Fibroblast of lung (primary cell): ENCODE data around the gene PHF14. TPM values are rescaled to one million over a fixed set of nuclear protein-coding genes. Genes with fewer than 3 reads are reported as not detected.

ENCODE experiments used
- DNase-seq, 2 donors: peaks; one replicate each; pipeline versions ENCODE4 v3.0.0 to v3.0.0-alpha.2; 2010; ENCODE audit warnings: low read depth in 2 of 2
- H2AFZ ChIP-seq: 2 replicates; pipeline ENCODE4 v1.5.1; 2012; ENCODE audit warnings: low read length, control low read depth, inconsistent platforms
- H3K27ac ChIP-seq: 2 replicates; pipeline ENCODE4 v1.5.1; 2011; ENCODE audit warnings: low read length, control low read depth; ENCODE audit not compliant: insufficient read depth
- H3K27me3 ChIP-seq: 2 replicates; pipeline ENCODE4 v1.5.1; 2011; ENCODE audit warnings: mild to moderate bottlenecking, low read length; ENCODE audit not compliant: control insufficient read depth, insufficient read depth
- H3K36me3 ChIP-seq: 2 replicates; pipeline ENCODE4 v1.5.1; 2011; ENCODE audit warnings: low read length; ENCODE audit not compliant: control insufficient read depth, insufficient read depth
- H3K4me1 ChIP-seq: 2 replicates; pipeline ENCODE4 v1.5.1; 2011; ENCODE audit warnings: low read length; ENCODE audit not compliant: control insufficient read depth, insufficient read depth; ENCODE audit errors: extremely low read depth
- H3K4me2 ChIP-seq: 2 replicates; pipeline ENCODE4 v1.5.1; 2011; ENCODE audit warnings: low read length, control low read depth; ENCODE audit not compliant: insufficient read depth; ENCODE audit errors: extremely low read depth
- H3K4me3 ChIP-seq, 4 experiments: fragments of 200-600 bp in 1 of 4; sonication (generic) in 1 of 4; replicated peaks in 1 of 4; 2 replicates each; pipeline ENCODE4 v1.5.1; 2011 to 2016; ENCODE audit warnings: low read length in 4 of 4, low read depth in 3 of 4, mild to moderate bottlenecking in 3 of 4, control low read depth in 2 of 4, inconsistent platforms in 1 of 4, mixed read lengths in 1 of 4; ENCODE audit not compliant: insufficient read depth in 1 of 4; ENCODE audit errors: control extremely low read depth in 1 of 4
- H3K79me2 ChIP-seq: 2 replicates; pipeline ENCODE4 v1.5.1; 2012; ENCODE audit warnings: mild to moderate bottlenecking, low read length, inconsistent platforms; ENCODE audit not compliant: control insufficient read depth, insufficient read depth
- H3K9ac ChIP-seq: 2 replicates; pipeline ENCODE4 v1.5.1; 2011; ENCODE audit warnings: mild to moderate bottlenecking, low read length, control low read depth; ENCODE audit not compliant: insufficient read depth
- H3K9me3 ChIP-seq: 2 replicates; pipeline ENCODE4 v1.5.1; 2012; ENCODE audit warnings: low read depth, low read length; ENCODE audit not compliant: control insufficient read depth, insufficient read depth
- H4K20me1 ChIP-seq: 2 replicates; pipeline ENCODE4 v1.5.1; 2011; ENCODE audit warnings: low read length; ENCODE audit not compliant: control insufficient read depth, insufficient read depth; ENCODE audit errors: extremely low read depth
- CTCF ChIP-seq, 2 donors: IDR thresholded peaks in 1 of 2; conservative IDR thresholded peaks in 1 of 2; 1 replicate in 1 of 2; 2 replicates in 1 of 2; pipeline ENCODE4 v1.5.1; 2011 to 2012; ENCODE audit warnings: low read length in 2 of 2, control low read depth in 1 of 2, inconsistent platforms in 1 of 2, low read depth in 1 of 2, mild to moderate bottlenecking in 1 of 2
- EZH2 ChIP-seq: IDR thresholded peaks from 2 replicates; pipeline ENCODE4 v1.5.1; 2012; ENCODE audit warnings: low read length, control low read depth, mild to moderate bottlenecking; ENCODE audit errors: missing control alignments
- polyA plus RNA-seq, 2 donors: library from polyadenylated mRNA; depleted of rRNA in 1 of 2; stranded (reverse) in 1 of 2; unstranded in 1 of 2; fragments of >200 nt; gene quantifications; 2 replicates each; pipeline ENCODE4 v1.2.1, GENCODE V29; 2011 to 2012; ENCODE audit warnings: missing spikeins in 1 of 2
- total RNA-seq: library from RNA; depleted of rRNA; stranded (reverse); fragments of >200 nt; gene quantifications from 2 replicates; pipeline ENCODE4 v1.2.1, GENCODE V29; 2014

The PHF14 gene
- total and polyA plus RNA-seq, 2 donors (not counting 1 experiment from before 2014, with no cell fraction given), result 18.8 to 29.6 TPM

- Histone ChIP-seq H4K20me1 (no peaks in the 10 kb centered on the region), H3K9me3 (no peaks in the 10 kb centered on the region), H3K79me2 (no peaks in the 10 kb centered on the region), H3K4me2 (no peak overlapping the region), H3K27me3 (no peaks in the 10 kb centered on the region), H3K27ac (no peak overlapping the region), H3K36me3 (no peaks in the 10 kb centered on the region), H2AFZ (no peak overlapping the region), H3K4me3 (no peak overlapping the region), H3K4me1 (no peaks in the 10 kb centered on the region), H3K9ac (no peak overlapping the region)
- TF ChIP-seq CTCF (conservative IDR thresholded peaks at IDR 0.05 in 1 of 2, IDR thresholded peaks at IDR 0.05 in 1 of 2; ENCODE audit: low read depth in 1 of 2, low read length in 2 of 2) (no peak), EZH2 (no peak)
- DNase-seq, result peak; percentile 16 to 55
Observed at GRCh38 chr7:11177793-11178192, 204.1 kb downstream of the PHF14 start.

GRCh38 chr7:11181590-11181989 is 207.9 kb downstream of the PHF14 start:
- H3K36me3 ChIP-seq, result no peaks in the 10 kb centered on the region
- TF ChIP-seq CTCF (conservative IDR thresholded peaks at IDR 0.05 in 1 of 2, IDR thresholded peaks at IDR 0.05 in 1 of 2; ENCODE audit: low read depth in 1 of 2, low read length in 2 of 2), result no peak
- no peak for TF ChIP-seq EZH2
- no peak overlapping the region for H3K9ac ChIP-seq
- H3K4me3 ChIP-seq, result no peak overlapping the region
- H2AFZ ChIP-seq, result no peak overlapping the region
- DNase-seq, result no peak
- H3K79me2 ChIP-seq, result no peaks in the 10 kb centered on the region
- no peaks in the 10 kb centered on the region for H4K20me1 ChIP-seq
- no peaks in the 10 kb centered on the region for H3K27me3 ChIP-seq
- H3K4me2 ChIP-seq, result no peak overlapping the region
- no peaks in the 10 kb centered on the region for H3K4me1 ChIP-seq
- no peaks in the 10 kb centered on the region for H3K9me3 ChIP-seq
- no peak overlapping the region for H3K27ac ChIP-seq

DNA sequence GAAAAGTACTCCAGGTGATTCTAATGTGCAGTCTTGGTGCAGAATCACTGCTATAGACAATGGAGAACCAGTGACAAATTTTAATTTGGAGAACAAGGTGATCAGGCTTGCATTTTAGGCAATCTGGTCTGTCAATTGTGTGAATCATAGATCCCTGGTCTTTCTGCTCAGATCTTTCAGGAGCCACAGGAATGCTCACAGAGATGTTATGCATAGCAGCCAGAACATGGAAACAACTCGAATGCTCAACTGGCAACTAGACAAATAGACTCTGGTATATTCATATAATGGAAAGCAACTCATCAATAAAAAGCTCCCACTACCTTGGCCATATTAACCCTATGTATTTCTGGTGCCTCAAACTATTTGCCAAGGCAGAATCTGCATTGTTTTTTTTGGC is 209.1 kb downstream of the PHF14 start:
- no peaks in the 10 kb centered on the region for H3K9me3 ChIP-seq
- DNase-seq, result peak in 1 of 2 donors; percentile 76
- no peaks in the 10 kb centered on the region for H3K27me3 ChIP-seq
- no peaks in the 10 kb centered on the region for H4K20me1 ChIP-seq
- no peaks in the 10 kb centered on the region for H3K79me2 ChIP-seq
- H2AFZ ChIP-seq, result no peak overlapping the region
- H3K27ac ChIP-seq, result no peak overlapping the region
- TF ChIP-seq EZH2, result no peak
- no peak for TF ChIP-seq CTCF (conservative IDR thresholded peaks at IDR 0.05 in 1 of 2, IDR thresholded peaks at IDR 0.05 in 1 of 2; ENCODE audit: low read depth in 1 of 2, low read length in 2 of 2)
- no peaks in the 10 kb centered on the region for H3K4me1 ChIP-seq
- H3K36me3 ChIP-seq, result no peaks in the 10 kb centered on the region
- no peak overlapping the region for H3K9ac ChIP-seq
- no peak overlapping the region for H3K4me2 ChIP-seq
- no peak overlapping the region for H3K4me3 ChIP-seq
